NCI-H2227 (cell line): ENCODE measurements around the gene PTH2.
A peak's percentile ranks its signal among the peaks of the same experiment; 100 is the strongest.

Experiments
- DNase-seq: peaks from one replicate; lab custom pipeline; 2025; ENCODE audit not compliant: unreplicated experiment; lab: John Stamatoyannopoulos, UW

PTH2 gene

DNA sequence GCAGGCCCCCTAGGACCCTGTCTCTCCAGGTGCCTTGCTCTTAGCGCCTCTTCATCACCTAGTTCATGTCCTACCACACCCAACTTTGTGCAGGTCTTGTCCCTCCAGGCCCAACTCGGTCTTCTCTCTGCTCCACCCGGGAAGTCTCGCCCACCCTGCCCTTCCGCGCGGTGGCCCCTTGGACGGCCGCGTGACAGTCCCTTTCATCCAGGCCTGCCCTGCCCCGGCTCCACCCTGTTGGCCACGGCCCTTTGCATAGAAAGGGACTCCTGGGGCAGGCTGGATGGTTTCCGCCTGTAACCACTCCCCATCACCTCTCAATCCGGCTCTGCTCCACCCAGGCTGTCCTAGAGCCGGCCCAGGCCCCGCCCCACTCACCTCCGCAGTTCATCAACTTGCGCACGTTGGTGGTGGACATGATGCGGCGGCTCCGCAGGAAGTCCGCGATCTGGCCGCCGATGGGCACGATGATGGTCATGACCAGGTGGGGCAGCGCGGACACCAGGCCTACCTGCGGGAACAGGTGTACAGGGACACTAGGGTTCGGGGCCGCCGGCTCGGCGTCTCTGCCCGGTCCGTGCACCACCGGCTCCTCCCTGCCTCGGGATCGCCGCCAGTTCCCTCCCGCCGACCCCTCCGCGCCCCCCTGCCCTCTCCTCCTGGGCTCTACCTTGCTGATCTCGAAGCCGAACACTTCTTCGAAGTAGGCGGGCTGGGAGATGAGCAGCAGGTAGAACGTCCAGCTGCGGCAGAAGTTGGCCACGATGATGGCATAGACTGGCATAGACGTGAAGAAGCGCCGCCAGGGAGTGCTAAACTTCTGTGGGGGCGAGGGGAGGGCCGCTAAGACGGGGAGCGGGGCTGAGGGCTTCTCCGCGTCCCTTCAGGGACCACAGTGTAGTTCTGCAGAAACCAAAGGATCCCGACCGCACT, 9.2 kb upstream of the PTH2 start:
- DNase-seq = no peak

DNA sequence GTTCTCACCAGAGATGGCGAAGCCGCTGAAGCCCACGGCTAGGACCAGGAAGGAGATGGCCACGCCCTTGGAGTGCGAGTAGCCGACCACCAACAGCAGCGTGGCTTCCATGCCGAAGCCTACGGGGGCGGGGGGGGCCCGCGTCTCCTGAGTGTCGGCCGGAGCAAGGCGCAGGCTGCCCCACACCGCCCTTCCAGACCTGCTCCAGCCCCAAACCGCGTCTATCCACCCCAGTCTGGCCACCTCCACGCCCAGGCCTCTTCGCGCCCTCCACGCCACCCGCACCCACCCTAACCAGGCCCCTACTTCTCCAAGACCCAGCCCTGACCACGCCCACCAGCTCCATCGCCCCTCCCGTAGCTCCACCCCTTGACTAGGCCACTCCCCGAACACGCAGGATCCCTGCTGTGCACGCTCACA, 8.1 kb upstream of the PTH2 start:
- no peak for DNase-seq

DNA sequence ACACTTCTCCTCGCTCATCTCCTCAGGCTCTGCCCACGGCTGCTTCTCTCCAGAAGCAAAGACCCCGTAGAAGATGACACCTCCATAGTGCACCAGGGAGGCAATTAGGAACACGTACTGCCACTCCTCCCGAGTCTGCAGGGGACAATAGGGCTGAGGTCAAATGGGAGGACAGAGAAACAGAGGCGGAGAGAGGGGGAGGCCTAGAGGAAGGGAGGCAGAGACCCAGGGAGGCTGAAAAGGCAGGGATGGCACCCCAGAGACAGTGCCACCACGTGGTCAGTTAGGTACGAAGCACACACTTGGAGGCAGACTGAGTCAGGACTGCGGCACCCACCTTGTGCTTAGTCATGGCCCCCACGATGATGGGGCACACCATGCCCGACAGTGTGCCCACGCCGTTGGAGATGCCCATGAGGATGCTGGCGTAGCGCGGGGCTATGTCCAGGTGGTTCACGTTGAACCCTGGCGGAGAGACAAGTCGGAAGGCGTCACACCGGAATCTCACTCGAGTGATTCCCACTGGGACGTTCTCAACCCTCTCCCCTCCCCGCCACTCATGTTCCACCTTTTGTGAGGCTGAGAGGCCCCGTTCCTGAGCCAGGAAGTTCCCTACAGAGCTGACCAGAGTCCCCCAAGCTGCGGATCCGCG, 7.6 kb upstream of the PTH2 start:
- no peak for DNase-seq

DNA sequence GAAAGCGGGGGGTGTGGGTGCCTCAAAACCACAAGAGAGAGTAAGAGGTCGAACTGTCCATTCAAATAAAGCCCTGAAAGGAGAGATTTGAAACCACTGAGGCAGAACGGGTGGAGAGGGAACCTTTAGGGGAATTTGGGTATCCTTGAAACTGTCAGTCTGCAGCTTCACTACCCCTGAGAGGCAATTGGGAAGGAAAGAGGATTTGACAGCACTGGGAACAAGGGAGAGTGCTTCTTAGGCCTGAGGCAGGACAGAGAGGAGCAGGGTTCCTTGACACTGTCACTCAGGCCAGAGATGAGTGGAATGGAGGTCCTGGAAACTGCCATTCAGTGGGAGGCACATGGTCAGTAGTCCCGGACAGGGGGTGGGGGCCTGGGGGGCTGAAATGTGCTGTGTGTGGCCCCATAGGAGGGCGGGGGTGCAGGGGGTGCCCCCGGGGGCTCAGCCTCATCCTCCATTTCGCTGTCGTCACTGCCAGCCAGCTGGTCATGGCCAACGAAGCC, 7.0 kb upstream of the PTH2 start:
- no peak for DNase-seq

DNA sequence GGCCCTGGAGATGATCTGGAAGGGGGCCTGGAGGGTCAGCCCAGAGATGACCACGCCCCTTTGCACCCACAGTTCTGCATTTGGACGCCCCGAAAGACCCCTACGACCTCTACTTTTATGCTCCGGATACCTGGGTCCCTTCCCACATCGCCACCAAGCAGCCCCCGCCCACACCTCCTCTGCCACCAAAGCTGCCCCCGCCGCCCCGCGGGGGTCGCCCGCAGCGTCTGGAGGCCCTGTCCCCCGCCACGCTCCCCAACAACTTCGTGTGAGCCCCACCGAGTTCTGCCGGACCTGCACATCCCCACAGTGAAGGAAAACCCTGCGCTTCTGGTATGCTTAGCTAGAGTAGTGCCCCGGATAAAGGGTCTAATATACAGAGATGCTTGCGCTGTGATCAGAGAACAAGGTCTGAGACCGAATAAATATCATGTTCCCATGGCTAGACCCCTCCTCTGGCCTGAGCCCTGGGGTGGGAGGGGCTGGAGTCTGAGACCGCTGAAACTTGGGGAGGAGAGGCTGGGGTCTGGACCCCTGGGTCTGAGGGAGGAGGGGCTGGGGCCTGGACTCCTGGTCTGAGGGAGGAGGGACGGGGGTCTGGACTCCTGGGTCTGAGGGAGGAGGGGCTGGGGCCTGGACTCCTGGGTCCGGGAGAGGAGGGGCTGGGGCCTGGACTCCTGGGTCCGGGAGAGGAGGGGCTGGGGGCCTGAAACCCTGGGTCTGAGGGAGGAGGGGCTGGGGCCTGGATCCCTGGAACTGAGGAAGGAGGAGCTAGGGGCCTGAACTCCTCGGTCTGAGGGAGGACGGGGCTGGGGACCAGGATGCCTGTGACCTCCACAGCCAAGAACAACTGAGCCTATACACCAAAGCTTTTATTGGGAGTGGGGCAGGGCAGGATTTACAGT, 5.6 kb upstream of the PTH2 start:
- DNase-seq = no peak

DNA sequence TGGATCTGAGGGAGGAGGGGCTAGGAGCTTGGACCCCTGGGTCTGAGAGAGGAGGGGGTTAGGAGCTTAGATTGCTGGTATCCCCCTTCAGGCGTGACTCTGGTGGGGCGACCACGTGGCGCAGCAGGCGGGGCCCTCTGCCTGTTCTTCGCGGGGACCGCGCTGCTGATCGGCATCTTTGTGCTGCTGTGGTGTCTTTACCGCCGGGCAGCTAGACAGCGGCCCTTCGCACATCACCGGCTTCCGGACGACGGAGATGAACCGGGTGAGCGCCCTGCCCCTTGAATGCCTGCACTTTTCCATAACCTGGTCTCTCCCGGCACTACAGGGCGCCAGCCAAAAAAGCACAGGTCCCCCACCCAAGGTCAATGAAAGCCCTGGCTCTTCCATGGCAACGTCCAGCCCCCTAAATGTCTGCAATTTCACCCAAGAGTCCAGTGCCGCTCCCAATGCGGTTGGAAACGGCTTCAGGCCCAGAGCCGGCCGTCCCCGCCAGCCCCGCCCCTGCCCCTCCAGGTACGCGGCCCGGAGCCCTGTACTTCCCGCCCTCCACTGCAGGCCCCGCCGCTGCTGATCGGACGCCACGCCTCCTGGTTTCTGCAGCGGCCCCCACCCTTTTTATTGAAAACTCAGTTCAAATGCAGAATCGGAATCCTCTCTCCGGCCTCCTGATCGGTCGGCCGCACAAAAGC, 4.8 kb upstream of the PTH2 start:
- DNase-seq = peak; percentile 46

DNA sequence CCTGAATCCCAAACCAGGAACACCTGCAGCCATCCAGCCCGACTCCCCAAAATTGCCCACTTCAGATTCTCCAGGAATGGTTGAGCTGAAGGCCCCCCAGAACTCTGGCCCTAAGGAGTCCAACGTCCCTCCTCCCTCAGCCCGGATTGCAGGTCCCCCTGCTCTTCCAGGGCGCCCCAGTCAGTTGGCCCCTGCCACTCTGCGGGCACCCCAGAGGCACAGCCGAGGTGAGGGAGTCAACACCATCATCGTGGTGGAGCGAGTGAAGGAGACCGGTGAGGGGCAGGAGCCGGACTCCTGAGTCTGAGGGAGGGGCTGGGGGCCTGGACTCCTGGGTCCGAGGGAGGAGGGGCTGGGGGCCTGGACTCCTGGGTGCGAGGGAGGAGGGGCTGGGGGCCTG, 4.1 kb upstream of the PTH2 start:
- no peak for DNase-seq

DNA sequence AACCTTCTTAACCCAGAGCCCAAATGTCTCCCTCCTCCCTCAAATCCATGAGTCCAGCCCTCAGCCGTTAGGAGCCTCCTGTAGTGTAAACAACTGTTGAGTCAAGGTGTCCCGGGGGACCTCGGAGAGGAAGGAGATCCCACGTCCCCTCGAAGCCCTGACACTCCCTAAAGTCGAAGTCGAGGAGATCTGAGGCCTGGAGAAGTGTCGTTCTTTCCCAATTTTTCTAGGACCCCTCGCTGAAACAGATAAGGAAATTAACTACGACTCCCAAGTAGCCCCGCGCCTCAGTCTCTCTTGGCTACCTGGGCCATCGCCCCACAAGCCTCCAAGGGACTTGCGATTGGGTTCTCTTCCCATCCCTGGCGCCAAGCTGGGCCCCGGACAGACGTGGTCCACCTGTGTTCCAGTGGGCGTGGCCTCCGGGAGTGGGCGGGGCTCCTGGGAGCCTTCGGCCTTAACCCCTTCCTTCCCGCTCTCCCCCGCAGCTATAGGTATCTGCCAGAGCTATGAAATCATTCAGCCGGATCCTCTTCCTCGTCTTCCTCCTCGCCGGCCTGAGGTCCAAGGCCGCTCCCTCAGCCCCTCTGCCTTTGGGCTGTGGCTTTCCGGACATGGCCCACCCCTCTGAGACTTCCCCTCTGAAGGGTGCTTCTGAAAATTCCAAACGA, 2.8 kb upstream of the PTH2 start:
- DNase-seq = no peak

DNA sequence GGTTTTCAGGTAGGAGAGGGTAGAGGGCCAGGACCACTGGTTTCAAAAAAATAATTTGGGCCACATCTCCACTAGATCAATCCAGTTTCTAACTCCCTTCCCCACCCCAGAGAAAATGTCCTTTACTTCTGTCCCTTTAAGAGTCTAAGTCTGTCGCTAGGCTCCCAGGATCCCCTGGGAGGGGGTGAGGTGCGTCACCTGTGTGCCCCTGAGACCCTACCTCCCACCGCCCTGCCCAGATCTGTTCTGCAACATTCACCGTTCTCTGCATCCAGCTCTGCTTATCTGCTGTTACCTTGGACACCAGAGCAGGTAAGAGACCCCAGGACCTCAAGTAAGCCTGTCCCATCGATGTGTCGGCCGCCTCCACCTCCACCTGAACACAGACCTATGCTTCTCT, 1.9 kb upstream of the PTH2 start, which contains the start of gene GFY:
GFY (plus strand) TSS at position 211 of the 400 bp plus-strand sequence. CDS start 1,043 bp downstream, outside the sequence.
- DNase-seq = no peak

DNA sequence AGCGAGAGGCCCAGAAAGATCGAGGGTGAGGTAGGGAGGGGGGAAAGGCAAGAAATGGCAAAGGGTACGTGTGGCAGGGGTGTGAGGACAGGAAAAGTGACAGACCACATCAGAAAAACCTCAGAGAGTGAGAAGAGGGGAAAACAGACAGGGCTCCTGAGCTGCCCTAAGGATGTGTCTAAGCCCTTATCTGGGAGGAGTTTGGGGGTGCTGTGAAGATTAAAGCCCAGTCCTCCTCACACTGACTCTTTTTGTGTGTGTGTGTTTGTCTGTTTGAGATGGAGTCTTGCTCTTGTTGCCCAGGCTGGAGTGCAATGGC, 703 bp upstream of the PTH2 start:
- no peak for DNase-seq

DNA sequence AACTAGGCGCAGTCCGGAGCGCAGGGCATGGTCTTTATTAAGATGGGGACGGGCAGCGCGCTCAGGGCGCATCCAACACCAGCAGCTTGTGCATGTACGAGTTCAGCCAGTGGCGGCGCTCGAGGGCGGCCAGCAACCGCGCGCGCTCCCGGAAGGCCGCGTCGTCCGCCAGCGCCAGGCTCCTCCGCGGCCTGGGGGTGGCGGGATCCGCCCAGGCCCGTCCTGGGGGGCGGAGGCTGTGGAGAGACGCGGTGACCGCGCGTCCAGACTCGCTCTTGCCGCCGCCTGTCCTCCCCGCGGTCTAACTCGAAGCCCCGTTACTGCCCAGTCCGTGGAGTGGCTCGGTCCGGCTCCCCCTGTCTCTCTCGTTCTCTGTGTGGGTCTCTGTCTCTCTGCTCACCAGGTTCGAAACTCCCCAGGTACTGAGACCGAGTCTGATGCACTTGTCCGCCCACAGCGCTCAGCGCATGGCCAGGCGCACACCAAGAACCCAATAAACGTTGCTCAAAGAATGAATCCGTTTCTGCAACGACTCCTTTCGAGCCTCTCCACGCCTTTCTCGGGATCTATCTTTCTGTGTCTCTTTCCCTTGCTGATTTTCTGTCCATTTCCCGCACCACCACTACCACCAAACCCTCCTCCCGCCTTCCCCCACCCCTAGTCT, 702 bp downstream of the PTH2 start:
- DNase-seq = peak; percentile 69

DNA sequence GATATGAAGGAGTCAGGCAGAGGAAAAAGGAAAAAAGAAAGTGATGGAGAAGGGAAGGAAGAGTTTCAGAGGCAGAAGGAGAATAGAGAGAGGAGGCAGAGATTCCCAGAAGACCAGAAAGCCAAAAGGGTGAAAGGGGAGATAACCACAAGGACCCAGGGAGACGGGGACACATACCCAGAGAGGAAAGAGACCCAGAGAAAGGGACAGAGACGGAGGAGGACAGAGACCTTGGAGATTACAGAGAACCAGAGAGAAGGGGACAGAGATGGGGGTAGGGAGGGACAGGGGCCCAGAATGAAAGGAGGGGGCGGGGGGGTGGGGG, 1.4 kb downstream of the PTH2 start:
- DNase-seq = no peak

DNA sequence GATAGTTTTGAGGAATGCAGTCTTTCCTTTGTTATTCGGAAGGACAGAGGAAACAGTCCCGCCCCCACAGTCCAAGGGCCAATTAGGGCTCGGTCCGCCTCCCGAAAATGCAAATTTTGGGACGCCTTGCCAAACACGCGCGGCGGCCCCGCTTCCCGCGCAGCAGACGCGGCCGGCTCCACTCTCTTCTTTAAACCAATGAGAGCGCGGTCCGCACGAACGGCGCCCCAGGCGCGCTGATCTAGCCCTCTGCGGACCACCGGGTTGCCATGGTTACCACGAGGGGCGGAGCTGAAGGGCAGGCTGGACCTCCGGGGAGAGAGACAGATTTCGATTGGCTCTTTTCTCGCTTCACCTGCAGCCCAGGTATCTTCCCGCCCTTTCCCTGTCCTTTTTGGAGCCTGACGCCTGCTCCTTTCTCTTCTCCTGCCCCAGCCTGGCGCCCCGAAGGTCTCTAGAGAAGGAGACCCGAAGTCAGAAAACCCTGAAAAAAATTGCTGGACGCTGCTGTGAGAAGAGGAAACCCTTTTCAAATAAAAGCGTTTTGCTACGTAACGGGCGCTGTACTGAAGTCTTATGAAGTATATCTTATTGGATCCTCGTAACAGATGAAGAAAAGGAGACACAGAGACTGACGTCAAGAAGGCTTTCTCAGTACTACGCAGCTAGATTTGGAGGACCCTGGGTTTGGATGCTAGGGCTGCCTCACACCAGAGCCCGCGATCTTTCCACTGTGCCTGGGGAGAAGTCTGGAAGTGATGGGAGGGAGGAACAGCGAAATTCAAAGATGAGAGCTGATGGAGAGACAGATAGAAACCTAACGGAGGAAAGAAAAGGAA, 2.0 kb downstream of the PTH2 start:
- DNase-seq = peak; percentile 96

DNA sequence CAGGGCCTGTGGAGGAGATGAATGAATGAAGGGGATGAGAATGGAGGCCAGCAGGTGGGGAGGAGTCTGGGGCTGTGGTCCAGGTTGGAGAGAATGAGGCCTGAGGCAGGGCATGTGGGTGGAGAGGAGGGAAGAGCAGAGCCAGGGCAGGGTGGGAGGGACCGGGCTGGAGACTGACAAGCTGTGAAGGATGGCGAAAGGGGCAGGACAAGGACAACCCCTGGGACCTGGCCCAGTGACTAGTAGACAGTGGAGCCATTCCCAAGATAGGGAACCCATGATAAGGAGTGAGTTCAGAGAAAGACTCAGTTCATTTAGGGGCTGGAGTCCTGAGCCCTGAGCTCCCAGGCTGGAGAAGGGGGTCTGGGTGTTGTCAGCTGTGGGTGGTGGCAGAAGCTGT, 3.0 kb downstream of the PTH2 start:
- DNase-seq = no peak

DNA sequence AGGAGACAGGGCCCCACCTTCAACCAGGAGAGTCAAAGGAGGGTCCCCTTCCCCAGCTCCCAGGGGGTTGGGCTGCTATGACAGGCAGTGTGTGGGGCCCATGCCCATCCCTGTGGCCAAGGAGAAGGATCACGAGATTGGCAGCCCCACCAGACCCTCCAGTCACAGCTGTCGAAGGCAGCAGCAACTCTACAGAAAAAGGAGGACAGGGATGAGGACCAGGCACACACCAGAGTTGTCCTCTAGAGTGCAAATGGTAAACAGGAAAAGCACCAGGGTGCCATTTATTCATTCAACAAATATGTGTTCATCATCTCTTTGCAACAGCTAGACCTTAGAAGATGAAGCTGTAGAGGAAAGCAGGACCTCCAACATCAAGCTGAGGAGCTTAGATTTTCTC, 4.1 kb downstream of the PTH2 start:
- DNase-seq = no peak

DNA sequence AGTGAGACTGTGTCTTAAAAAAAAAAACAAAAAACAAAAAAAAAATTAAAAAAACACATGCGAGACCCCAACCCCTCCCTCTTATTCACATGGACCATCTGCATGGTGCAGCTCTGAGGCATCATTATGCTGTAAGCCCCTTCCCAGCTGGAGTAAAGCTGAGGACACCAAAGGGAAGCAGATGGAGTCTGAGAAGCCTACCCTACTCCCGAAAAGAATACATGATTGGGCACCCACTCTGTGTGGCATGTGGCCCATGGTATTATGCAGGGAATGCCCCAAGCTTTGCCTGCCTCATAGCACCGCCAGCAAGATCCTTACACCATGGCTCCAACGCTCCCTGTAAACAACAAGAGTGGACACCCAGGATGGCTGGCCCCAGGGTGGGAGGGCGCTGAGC, 4.7 kb downstream of the PTH2 start:
- no peak for DNase-seq

DNA sequence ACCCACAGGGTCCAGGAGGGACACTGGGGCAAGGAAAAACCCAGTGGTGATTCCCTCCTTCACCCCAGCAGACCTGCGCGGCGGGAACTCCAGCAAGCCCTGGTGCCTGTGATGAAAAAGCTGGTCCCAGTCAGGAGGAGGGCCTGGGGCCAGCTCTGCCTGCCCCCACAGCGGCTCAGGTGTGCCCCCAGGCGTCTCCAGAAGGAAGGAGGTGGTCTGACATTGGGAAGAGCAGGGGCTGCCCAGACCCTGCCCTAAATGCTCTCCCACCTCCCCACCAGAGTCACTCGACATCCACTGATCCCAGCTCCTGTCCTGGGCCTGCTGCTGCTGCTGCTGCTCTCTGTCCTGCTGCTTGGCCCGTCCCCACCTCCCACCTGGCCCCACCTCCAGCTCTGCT, 6.2 kb downstream of the PTH2 start:
- no peak for DNase-seq

DNA sequence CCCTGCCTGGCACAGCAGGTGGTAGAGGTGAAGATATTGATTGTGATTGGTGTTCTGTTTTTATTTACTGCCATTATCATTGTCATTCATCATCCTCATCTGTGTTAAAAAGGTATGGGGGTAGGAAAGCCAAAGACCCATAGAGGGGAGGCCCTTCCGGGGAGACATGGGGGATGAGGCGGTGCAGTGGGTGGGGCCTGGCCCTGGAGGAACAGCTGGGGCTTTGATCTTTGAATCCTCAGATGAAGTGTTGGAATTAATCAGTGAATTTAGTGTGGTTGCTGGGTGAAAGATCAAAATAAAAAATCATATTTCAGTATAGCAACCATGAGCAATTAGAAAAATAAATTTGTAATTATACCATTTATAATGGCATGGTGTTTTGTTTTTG, 7.4 kb downstream of the PTH2 start:
- DNase-seq = no peak
